WI38 (cell line): ENCODE data around the gene RAB11FIP2.

Experiments used
- H3K4me3 ChIP-seq: 2 replicates; pipeline ENCODE4 v1.5.1; 2011; ENCODE audit warnings: low read depth, mild to moderate bottlenecking, control low read depth, low read length
- TF ChIP-seq, protein P1 (sequence below): IDR thresholded peaks from 2 replicates; pipeline ENCODE4 v1.5.1; 2012; ENCODE audit warnings: low read depth, mild to moderate bottlenecking, control low read depth, low read length

The RAB11FIP2 gene

DNA sequence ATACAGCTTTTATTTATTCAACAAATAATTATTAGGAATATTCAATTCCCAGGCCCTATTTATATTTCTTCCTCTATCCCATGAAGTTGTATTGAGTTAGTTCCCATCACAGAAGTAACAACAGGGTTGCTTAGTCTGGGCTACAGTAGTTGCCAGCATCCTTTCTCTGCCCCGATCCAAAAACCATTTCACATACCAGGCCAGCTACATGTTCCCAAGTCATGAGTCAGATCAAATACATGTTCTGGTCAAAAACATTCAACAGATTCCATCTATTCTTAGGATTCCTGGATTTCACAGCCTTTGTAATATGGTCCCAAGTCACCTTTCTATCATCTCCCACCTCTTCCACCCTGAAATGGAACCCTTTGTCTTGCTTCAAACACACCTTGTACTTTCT, 91.6 kb downstream of the RAB11FIP2 start:
- H3K4me3 ChIP-seq: no peak overlapping the region
- TF ChIP-seq, protein P1, sequence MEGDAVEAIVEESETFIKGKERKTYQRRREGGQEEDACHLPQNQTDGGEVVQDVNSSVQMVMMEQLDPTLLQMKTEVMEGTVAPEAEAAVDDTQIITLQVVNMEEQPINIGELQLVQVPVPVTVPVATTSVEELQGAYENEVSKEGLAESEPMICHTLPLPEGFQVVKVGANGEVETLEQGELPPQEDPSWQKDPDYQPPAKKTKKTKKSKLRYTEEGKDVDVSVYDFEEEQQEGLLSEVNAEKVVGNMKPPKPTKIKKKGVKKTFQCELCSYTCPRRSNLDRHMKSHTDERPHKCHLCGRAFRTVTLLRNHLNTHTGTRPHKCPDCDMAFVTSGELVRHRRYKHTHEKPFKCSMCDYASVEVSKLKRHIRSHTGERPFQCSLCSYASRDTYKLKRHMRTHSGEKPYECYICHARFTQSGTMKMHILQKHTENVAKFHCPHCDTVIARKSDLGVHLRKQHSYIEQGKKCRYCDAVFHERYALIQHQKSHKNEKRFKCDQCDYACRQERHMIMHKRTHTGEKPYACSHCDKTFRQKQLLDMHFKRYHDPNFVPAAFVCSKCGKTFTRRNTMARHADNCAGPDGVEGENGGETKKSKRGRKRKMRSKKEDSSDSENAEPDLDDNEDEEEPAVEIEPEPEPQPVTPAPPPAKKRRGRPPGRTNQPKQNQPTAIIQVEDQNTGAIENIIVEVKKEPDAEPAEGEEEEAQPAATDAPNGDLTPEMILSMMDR: no peak
